Suprapubic skin (tissue), 4 donors: ENCODE measurements around the gene TSC22D1.

Experiments used
- CTCF ChIP-seq, 2 donors: fragments of 200-600 bp in 1 of 2; fragments of 450-650 bp in 1 of 2; sonication (generic) in 1 of 2; IDR thresholded peaks; one replicate each; pipeline ENCODE4 v1.5.1; 2016 to 2019; ENCODE audit warnings: antibody characterized with exemption in 2 of 2, mild to moderate bottlenecking in 1 of 2, moderate library complexity in 1 of 2
- POLR2A ChIP-seq, 2 donors: fragments of 450-650 bp; IDR thresholded peaks; one replicate each; pipeline ENCODE4 v1.6.1; 2017; ENCODE audit warnings: antibody characterized with exemption in 2 of 2, mild to moderate bottlenecking in 2 of 2, moderate library complexity in 2 of 2
- POLR2AphosphoS5 ChIP-seq, 3 donors: sonication (generic); formaldehyde crosslinking; IDR thresholded peaks; one replicate each; pipeline ENCODE4 v1.6.1; 2017; ENCODE audit warnings: antibody characterized with exemption in 3 of 3

- no peak for TF ChIP-seq POLR2AphosphoS5 (IDR thresholded peaks at IDR 0.05)
- TF ChIP-seq CTCF (IDR thresholded peaks at IDR 0.05) = no peak
- no peak for TF ChIP-seq POLR2A (IDR thresholded peaks at IDR 0.05)
These were observed 178.3 kb downstream of the TSC22D1 start for GRCh38 chr13:44397766-44398223.
